Natural killer cell (primary cell): ENCODE results near the gene SPECC1. TPM values are rescaled to one million over a fixed set of nuclear protein-coding genes. Genes with fewer than 3 reads are reported as not detected.
A peak's percentile ranks its signal among the peaks of the same experiment; 100 is the strongest.

Experiments used
- ATAC-seq, 3 donors: fragments of 150-1000 bp in 2 of 3; fragments of 200-7000 bp in 1 of 3; cut with Tn5 transposase; 1 replicate in 1 of 3; 2 replicates in 2 of 3; pipeline ENCODE4 v1.10.0; 2021; ENCODE audit warnings: mild to moderate bottlenecking in 2 of 3, moderate library complexity in 2 of 3
- DNase-seq, 2 donors: peaks; one replicate each; pipeline versions ENCODE4 v3.0.0 to v3.0.0-alpha.2; 2013 to 2021; ENCODE audit warnings: mixed read lengths in 1 of 2
- H3K27ac ChIP-seq: one replicate; pipeline ENCODE4 v1.5.1; 2013; ENCODE audit warnings: mild to moderate bottlenecking, low read length
- H3K27me3 ChIP-seq: one replicate; pipeline ENCODE4 v1.6.1; 2013; ENCODE audit warnings: low read length; ENCODE audit not compliant: control insufficient read depth, insufficient read depth
- H3K36me3 ChIP-seq: one replicate; pipeline ENCODE4 v1.6.1; 2013; ENCODE audit warnings: low read length; ENCODE audit not compliant: control insufficient read depth, insufficient read depth
- H3K4me1 ChIP-seq: one replicate; pipeline ENCODE4 v1.6.1; 2013; ENCODE audit warnings: low read length; ENCODE audit not compliant: control insufficient read depth, insufficient read depth
- H3K4me3 ChIP-seq: one replicate; pipeline ENCODE4 v1.5.1; 2013; ENCODE audit warnings: low read length
- H3K9me3 ChIP-seq: one replicate; pipeline ENCODE4 v1.6.1; 2013; ENCODE audit warnings: low read length; ENCODE audit not compliant: control insufficient read depth, insufficient read depth
- H3K27ac Mint-ChIP-seq, 2 donors: one replicate each; pipeline ENCODE4 v1.8.0; 2022; ENCODE audit warnings: mild to moderate bottlenecking in 2 of 2, mixed read lengths in 2 of 2, moderate library complexity in 1 of 2
- H3K27me3 Mint-ChIP-seq, 2 donors: one replicate each; pipeline ENCODE4 v1.8.0; 2022; ENCODE audit warnings: low read depth in 2 of 2, mixed read lengths in 2 of 2
- H3K36me3 Mint-ChIP-seq: one replicate; pipeline ENCODE4 v1.8.0; 2022; ENCODE audit warnings: mixed read lengths
- H3K4me1 Mint-ChIP-seq, 2 donors: one replicate each; pipeline ENCODE4 v1.8.0; 2022; ENCODE audit warnings: mixed read lengths in 2 of 2
- H3K4me3 Mint-ChIP-seq: one replicate; pipeline ENCODE4 v1.8.0; 2022; ENCODE audit warnings: mild to moderate bottlenecking, moderate library complexity, mixed read lengths
- H3K9me3 Mint-ChIP-seq, 2 donors: one replicate each; pipeline ENCODE4 v1.8.0; 2022; ENCODE audit warnings: mixed read lengths in 2 of 2
- CTCF ChIP-seq: fragments of 200-600 bp; IDR thresholded peaks from one replicate; pipeline ENCODE4 v1.8.0; 2022; ENCODE audit warnings: antibody characterized with exemption
- WGBS: methylation state at CpG from one replicate; pipeline ENCODE4 v1.1.7; 2013; ENCODE audit warnings: missing lambda C conversion rate; ENCODE audit not compliant: insufficient coverage; 5-methylcytosine and 5-hydroxymethylcytosine counted together
- intact Hi-C: fragments of 100-400 bp; cut with micrococcal nuclease; formaldehyde crosslinking; loops from one replicate; pipeline ENCODE4 v1.14.2; 2022
- total RNA-seq, 4 donors: library from RNA; stranded (reverse); fragments of 120-200 nt in 1 of 4; gene quantifications; one replicate each; pipeline versions ENCODE4 v1.2.3 to v1.2.4, GENCODE V29; 2013 to 2022

SPECC1 gene
- total RNA-seq, 3 donors from 2014 or later (not counting 1 experiment from before 2014, with no cell fraction given) = 29.3 to 45.1 (median 37.2) TPM

GRCh38 chr17:20128036-20128667 is 119.0 kb downstream of the SPECC1 start:
- WGBS = 93% methylated on average over 1 of the region's 4 CpGs
- no peak for TF ChIP-seq CTCF
- Histone ChIP-seq H3K4me3 (no peak overlapping the region), H3K36me3 (peaks cover 3% of the 10 kb centered on the region), H3K4me1 (no peaks in the 10 kb centered on the region), H3K27me3 (no peaks in the 10 kb centered on the region), H3K9me3 (no peaks in the 10 kb centered on the region), H3K27ac (no peak overlapping the region)
- H3K27me3 Mint-ChIP-seq = no peaks in the 10 kb centered on the region
- H3K4me1 Mint-ChIP-seq = no peaks in the 10 kb centered on the region
- H3K36me3 Mint-ChIP-seq = no peaks in the 10 kb centered on the region
- H3K9me3 Mint-ChIP-seq = no peaks in the 10 kb centered on the region
- no peak overlapping the region for H3K27ac Mint-ChIP-seq
- no peak for DNase-seq
- no peak for ATAC-seq
- intact Hi-C loops = no loop called here
- no peak overlapping the region for H3K4me3 Mint-ChIP-seq

GRCh38 chr17:20133517-20133916 is 124.4 kb downstream of the SPECC1 start:
- no peak for TF ChIP-seq CTCF
- DNase-seq (no peak), ATAC-seq (no peak)
- no peak overlapping the region for H3K4me3 ChIP-seq
- Mint-ChIP-seq H3K27me3 (no peaks in the 10 kb centered on the region), H3K36me3 (no peaks in the 10 kb centered on the region), H3K4me1 (no peaks in the 10 kb centered on the region), H3K4me3 (no peak overlapping the region), H3K9me3 (no peaks in the 10 kb centered on the region), H3K27ac (no peak overlapping the region)
- intact Hi-C loops = no loop called here
- no peak overlapping the region for H3K27ac ChIP-seq
- no peaks in the 10 kb centered on the region for H3K4me1 ChIP-seq
- WGBS = 94% methylated on average over 3 of the region's 5 CpGs
- no peaks in the 10 kb centered on the region for H3K27me3 ChIP-seq
- H3K36me3 ChIP-seq = peaks cover 2% of the 10 kb centered on the region
- H3K9me3 ChIP-seq = no peaks in the 10 kb centered on the region

DNA sequence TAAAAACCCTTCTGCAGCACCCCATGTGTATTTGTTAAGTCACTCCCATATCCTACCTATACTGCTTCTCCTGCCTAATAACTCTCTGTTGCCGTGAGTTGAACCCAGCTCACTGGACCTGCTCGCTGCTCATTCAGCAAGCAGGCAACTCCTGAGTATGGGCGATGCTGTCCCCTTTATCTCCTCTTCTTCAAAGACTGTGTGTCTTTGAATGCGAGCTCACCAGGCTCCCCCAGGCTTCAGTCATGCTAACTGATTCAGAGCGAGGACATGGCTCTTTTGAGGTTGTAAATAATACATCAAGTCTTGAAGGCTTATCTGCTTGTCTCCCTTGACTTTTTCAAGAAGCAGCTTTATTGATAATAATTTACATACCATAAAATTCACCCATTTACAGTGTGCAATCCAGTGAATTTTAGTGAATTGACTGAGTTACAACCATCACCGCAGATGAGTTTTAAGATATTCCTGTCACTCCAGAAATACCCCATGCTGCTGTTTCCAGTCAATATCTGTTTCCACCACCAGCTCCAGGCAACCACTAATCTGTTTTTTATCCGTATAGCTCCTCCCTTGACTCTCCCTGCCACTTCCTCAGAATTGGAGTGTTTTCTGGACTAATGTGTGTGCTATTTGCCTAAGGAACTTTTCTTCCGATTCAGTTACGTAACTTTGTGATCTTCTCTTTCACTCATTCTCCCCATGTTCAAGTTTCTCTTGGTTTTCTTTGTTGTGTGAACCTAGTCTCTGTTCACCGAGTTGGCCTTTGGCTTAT is 132.2 kb downstream of the SPECC1 start:
- Histone ChIP-seq H3K27ac (no peak overlapping the region), H3K27me3 (no peaks in the 10 kb centered on the region), H3K4me1 (no peaks in the 10 kb centered on the region), H3K9me3 (no peaks in the 10 kb centered on the region), H3K4me3 (no peak overlapping the region), H3K36me3 (no peaks in the 10 kb centered on the region)
- 93% methylated on average over 8 of the region's 10 CpGs for WGBS
- Mint-ChIP-seq H3K9me3 (no peaks in the 10 kb centered on the region), H3K27ac (peak overlapping the region in 1 of 2 donors; percentile 35), H3K27me3 (no peaks in the 10 kb centered on the region), H3K36me3 (no peaks in the 10 kb centered on the region), H3K4me3 (no peak overlapping the region), H3K4me1 (no peaks in the 10 kb centered on the region)
- no peak for DNase-seq
- no peak for ATAC-seq
- no peak for TF ChIP-seq CTCF
- intact Hi-C loops = no loop called here
